HEK293T (cell line): ENCODE results near the gene MCTP2.

ENCODE experiments used
- ARNT ChIP-seq: fragments of 450-650 bp; IDR thresholded peaks from 2 replicates; pipeline ENCODE4 v1.6.1; 2017; ENCODE audit warnings: mild to moderate bottlenecking
- BHLHE40 ChIP-seq: fragments of 450-650 bp; IDR thresholded peaks from 2 replicates; pipeline ENCODE4 v1.6.1; 2016; ENCODE audit warnings: mild to moderate bottlenecking, moderate library complexity, borderline replicate concordance
- ELF4 ChIP-seq: fragments of 450-650 bp; IDR thresholded peaks from 2 replicates; pipeline ENCODE4 v1.6.1; 2017; ENCODE audit warnings: antibody characterized with exemption
- FOXK2 ChIP-seq: fragments of 450-650 bp; IDR thresholded peaks from 2 replicates; pipeline ENCODE4 v1.6.1; 2016; ENCODE audit warnings: mild to moderate bottlenecking
- FOXM1 ChIP-seq: fragments of 450-650 bp; IDR thresholded peaks from 2 replicates; pipeline ENCODE4 v1.6.1; 2017; ENCODE audit warnings: mild to moderate bottlenecking, borderline replicate concordance
- L3MBTL2 ChIP-seq: fragments of 450-650 bp; conservative IDR thresholded peaks from 2 replicates; pipeline ENCODE4 v1.6.1; 2016; ENCODE audit warnings: mild to moderate bottlenecking
- LEF1 ChIP-seq: fragments of 450-650 bp; IDR thresholded peaks from 2 replicates; pipeline ENCODE4 v1.6.1; 2017; ENCODE audit warnings: mild to moderate bottlenecking, borderline replicate concordance
- NFRKB ChIP-seq: fragments of 450-650 bp; IDR thresholded peaks from 2 replicates; pipeline ENCODE4 v1.6.1; 2016; ENCODE audit warnings: mild to moderate bottlenecking, moderate library complexity
- SP1 ChIP-seq: fragments of 450-650 bp; IDR thresholded peaks from 2 replicates; pipeline ENCODE4 v1.6.1; 2017
- SUZ12 ChIP-seq: fragments of 450-650 bp; IDR thresholded peaks from 2 replicates; pipeline ENCODE4 v1.6.1; 2016; ENCODE audit warnings: mild to moderate bottlenecking
- TARDBP ChIP-seq: fragments of 450-650 bp; IDR thresholded peaks from 2 replicates; pipeline ENCODE4 v1.6.1; 2016

DNA sequence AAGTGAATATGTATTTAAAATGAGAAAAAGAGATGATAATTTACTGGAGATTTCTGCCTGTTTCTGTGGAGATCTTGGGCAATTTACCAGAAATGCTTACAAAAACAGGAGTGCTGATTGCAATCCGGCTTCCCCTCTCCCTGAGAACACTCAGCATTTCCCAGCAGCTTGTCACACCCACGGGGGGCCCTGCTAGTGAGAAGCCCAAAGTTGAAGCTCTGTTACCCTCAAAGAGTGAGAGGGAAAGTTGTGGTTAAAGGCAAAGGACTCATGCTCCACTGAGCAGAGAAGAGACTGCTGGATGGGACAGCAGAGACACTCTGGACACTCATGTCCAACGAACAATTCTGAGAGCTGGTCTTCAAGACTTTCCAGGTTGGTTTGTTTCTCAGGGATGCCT, 2.9 kb downstream of the MCTP2 start:
- TF ChIP-seq TARDBP (no peak), ARNT (no peak), L3MBTL2 (no peak), NFRKB (no peak), SP1 (no peak), BHLHE40 (no peak), FOXM1 (no peak), FOXK2 (no peak), ELF4 (no peak), SUZ12 (no peak), LEF1 (no peak)
